HG02938 (cell line): Measurements from ENCODE around the gene SAMD4B.
"Not testable (repeated sequence)": the region's sequence is repeated elsewhere in the genome, so short reads cannot be mapped to it uniquely, and the experiment has no call there.

Source experiments
- ATAC-seq: cut with Tn5 transposase; IDR thresholded peaks from one replicate; pipeline ENCODE4 v1.9.1; 2021; ENCODE audit warnings: mild to moderate bottlenecking, moderate library complexity; ENCODE audit not compliant: unreplicated experiment

Gene SAMD4B

DNA sequence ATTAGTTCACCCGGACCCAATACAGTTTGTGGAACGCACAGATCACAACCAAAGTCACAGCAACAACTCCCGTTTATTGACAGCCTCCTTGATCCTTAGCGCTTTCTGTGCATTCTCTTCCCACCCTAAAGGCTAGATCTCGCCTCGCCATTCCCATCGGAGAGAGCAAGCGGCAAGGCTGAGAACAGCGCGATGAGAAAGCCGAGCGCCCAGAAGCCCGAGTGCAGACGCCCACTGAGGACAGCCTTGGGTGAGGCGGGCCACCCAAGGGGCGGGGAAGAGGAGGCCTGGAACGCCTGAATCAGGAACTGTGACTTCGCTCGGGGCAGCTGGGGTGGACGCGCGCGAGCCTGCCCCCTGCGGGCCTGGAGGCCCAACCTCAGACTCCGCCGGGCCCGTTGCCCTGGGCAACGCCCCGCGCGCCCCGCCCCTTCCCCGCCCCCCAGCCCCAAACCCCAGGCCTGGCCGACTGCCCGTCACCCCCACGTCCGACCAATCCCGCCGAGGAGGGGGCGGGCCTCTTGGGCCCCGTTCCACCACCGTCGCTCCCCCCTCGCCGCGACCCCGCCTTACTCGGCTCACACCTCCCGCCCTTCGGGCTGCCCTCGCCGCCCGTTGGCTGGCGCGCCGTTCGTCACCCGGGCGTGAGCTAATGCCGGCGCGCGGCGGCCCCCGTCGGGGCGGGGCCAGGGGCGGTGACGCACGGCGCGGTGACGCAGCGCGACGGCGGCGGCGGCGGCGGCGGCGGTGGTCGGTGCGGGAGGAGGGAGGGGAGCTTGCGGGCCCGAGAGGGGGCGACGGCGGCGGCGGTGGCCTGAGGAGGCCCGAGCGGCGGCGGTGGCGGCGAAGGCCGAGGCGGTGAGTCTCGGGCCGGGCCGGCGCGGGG, at the start of gene SAMD4B:
Gene SAMD4B, plus strand, starts transcription at position 703 of the 886 bp plus-strand sequence. CDS start 14,473 bp downstream, outside the sequence.
- ATAC-seq, result peak; percentile 85

DNA sequence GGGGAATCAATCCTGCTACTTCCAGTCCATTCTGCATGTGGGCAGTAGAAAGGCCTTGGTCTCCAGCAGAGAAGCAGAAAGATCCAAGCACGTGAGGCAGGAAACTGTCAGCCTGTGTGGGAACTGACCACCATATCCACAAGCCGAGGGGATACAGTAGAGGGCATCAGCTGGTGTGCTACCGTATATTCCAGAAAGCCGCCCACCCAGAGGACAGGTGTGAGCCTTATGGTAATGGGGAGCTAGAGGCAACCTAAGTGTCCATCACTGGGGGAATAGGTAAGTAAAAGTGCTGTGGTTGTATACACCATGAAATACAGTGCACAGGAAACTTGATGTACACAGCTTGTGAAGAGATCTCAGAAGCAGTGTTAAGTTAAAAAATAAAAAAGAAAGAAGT, 48.8 kb upstream of the SAMD4B start:
- no peak for ATAC-seq

GRCh38 chr19:39296055-39296645, 46.1 kb upstream of the SAMD4B start, which contains the start of gene IFNL1:
Gene IFNL1, plus strand, starts transcription at chr19:39296407. Its CDS starts 15 bp downstream, at chr19:39296422.
- ATAC-seq, result no peak

DNA sequence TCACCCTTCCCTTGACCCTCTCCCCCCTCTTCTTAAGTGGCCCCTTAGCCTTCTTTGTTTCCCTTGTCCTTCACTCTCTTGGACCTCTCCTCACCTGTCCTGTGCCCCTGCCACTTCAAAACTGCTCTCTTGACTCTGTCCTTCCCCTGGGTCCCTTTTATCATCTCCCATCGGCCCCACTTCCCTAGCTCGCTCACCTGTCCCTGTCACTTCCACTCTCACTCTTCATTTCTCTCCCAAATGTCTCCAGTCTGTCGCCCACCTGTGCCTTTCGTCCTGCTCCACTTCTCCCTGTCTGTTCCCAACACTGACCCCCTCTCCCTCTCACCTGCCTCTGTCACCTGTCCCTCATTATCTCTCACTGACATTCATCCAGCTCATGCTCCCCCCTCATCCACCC, 45.3 kb upstream of the SAMD4B start:
- ATAC-seq, result no peak

- ATAC-seq, result no peak
Measured at GRCh38 chr19:39297931-39298634, 44.1 kb upstream of the SAMD4B start.

GRCh38 chr19:39299404-39299803, 42.8 kb upstream of the SAMD4B start:
- no peak for ATAC-seq

- ATAC-seq, result no peak
Measured at GRCh38 chr19:39299832-39300231, 42.4 kb upstream of the SAMD4B start.

- no peak for ATAC-seq
Measured at GRCh38 chr19:39301021-39301420, 41.2 kb upstream of the SAMD4B start.

- no peak for ATAC-seq
Measured at GRCh38 chr19:39301562-39301961, 40.7 kb upstream of the SAMD4B start.

DNA sequence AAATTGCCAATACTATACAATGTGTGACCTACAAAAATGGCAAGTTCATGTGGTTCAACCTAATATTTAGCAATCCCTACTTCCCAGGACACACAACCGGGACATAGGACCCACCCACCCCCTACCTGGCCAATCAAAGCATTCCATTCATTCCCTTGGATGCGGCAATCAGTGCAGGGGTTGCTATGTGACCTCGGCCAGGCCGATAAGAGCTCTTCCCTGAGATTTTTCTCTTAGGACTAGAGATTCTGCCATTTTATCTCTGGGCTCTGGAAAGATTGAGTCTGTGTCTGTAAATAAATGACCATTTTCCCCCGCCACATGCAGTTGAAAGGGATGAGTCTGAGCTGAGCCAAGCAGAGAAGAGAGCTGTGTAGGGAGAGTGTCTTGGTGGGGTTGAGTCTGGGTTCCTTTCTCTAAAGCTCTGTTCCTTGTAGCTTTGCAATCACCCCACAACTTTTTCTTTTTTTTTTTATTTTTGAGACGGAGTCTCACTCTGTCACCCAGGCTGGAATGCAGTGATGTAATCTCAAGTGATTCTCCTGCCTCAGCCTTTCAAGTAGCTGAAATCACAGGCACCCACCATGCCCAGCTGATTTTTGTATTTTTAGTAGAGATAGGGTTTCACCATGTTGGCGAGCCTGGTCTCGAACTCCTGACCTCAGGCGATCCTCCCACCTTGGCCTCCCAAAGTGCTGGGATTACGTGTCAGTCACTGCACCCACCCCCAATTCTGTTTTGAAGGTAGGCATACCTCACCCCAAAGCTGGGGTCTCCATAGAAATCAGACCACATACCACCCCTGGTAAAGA, 38.6 kb upstream of the SAMD4B start:
- no peak for ATAC-seq

- no peak for ATAC-seq
Measured at GRCh38 chr19:39304185-39304513, 38.1 kb upstream of the SAMD4B start.

- no peak for ATAC-seq
Measured at GRCh38 chr19:39304701-39305571, 37.3 kb upstream of the SAMD4B start.

GRCh38 chr19:39306075-39306474, 36.1 kb upstream of the SAMD4B start:
- no peak for ATAC-seq

DNA sequence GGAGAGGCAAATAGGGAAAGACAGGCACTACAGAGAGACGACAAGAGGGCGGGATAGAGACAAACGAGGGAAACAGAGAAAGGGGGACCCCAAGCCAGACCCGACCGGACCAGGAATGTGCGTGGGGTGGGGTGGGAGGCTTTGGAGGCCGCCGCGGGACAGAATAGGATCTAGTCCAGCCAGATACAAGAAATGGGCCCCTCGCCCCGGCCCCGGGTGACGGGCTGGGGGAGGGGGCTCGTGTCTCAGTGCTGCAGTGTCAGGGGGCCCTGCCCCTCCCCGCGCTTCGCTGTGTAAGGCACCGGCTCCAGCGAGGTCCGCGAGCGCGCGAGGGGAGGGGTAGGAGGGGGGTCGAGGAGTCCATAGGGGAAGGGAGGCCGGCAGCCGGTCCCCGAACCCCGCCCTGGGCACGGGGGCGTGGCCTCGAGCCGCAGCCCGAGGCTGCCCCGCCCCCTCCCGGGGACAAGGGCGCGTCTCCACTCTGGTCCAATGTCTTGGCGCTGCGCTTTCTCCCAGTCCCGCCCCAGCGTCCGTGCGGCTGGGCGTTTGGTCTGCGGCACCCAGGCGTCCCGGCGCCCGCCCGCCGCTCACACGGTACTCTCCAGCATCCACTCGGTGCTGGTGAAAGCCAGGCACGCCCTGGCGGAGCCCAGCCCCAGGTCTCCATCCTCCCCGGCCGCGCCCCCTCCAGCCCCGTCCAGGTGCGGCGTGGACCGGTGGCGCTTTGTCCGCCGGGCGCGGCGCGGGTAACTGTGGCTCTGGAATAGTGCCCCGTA, 35.0 kb upstream of the SAMD4B start:
- ATAC-seq, result no peak

DNA sequence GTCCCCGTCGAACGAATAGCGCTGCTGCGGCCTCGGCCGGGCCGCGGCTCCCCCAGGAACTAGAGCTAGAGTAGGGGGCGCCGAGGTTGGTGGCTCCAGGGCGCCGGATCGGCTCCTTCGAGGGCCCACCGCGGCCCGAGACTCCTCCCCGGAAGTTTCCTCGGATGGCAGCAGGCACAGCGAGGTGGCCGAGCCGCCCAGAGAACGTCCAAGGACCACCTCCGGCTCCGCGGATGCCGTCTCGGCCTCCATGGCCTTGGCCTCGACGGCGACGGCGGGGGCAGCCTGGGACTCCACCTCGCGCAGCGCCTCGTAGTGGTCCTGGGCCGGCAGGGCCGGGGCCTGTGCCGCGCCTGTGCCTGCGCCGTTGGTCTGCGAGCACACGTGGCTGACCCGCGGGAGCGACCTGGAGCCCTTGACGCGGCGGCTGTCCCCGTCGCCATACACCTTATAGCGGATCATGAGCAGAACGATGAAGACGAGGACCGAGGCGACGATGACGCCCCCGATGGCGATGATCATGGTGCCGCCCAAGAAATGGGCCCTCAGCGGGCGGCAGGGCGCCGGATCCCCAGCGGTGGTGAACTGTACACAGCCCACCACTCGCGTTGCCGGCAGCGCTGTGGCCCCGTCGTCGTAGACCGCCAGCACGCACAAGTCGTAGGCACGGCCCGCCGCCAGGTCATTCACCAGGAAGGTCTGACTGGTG, 34.2 kb upstream of the SAMD4B start:
- no peak for ATAC-seq

DNA sequence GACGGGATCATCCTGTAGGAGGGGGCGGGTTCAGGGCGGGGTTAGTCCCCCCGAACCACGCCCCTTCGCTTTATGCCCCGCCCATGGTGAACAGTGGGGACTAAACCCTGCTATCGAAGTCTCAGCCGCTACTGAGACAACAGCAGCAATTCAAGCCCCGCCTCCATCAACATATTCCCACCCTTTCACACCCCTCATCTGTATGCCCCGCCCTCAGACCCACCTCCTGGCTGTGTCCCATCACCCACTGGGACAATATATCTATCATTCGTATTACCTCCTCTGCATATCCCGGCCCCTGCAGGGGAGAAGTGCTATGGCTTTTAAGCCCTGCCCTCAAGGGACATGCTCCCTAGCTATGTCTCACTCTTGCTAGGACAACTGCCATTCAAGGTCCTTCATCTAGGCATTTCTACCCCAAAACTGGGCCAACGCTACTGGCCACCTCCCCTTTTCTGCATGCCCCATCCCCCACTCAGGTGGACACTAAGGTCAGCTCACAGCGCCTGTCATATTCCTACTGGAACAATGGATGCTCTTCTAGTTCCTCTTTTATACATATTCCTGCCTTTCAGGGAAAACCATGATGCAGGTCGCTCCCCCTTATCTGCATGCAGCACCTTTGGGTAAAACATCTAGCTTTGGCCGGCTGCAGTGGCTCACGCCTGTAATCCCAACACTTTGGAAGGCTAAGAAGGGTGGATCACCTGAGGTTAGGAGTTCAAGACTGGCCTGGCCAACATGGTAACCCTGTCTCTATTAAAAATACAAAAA, 33.5 kb upstream of the SAMD4B start:
- no peak for ATAC-seq

- not testable (repeated sequence) for ATAC-seq
Measured at GRCh38 chr19:39309305-39309670, 32.9 kb upstream of the SAMD4B start.
